B cell (primary cell): ENCODE measurements around the gene TRIP13. TPM values are rescaled to one million over a fixed set of nuclear protein-coding genes. Genes with fewer than 3 reads are reported as not detected.

Experiments used
- ATAC-seq: fragments of 200-7000 bp; cut with Tn5 transposase; one replicate; pipeline ENCODE4 v1.10.0; 2021; ENCODE audit warnings: low read depth, mild to moderate bottlenecking, moderate number of reproducible peaks, moderate library complexity
- CTCF ChIA-PET: fragments of 350-600 bp; sonication (Branson Sonifier 250); formaldehyde crosslinking; loops from one replicate; lab custom pipeline; 2021; ENCODE audit warnings: antibody characterized with exemption, inconsistent platforms; lab: Charles Lee
- POLR2A ChIA-PET: fragments of 350-600 bp; sonication (Branson Sonifier 250); formaldehyde crosslinking; loops from one replicate; lab custom pipeline; 2021; ENCODE audit warnings: antibody characterized with exemption; lab: Charles Lee
- DNase-seq: peaks from one replicate; pipeline ENCODE4 v3.0.0; 2013
- H2AFZ ChIP-seq: 2 replicates; pipeline ENCODE4 v1.6.1; 2012; ENCODE audit warnings: mild to moderate bottlenecking, low read depth, low read length; ENCODE audit not compliant: insufficient read depth, poor library complexity, severe bottlenecking
- H3K27ac ChIP-seq, 2 donors: 1 replicate in 1 of 2; 2 replicates in 1 of 2; pipeline ENCODE4 v1.5.1; 2012 to 2013; ENCODE audit warnings: low read length in 2 of 2, mild to moderate bottlenecking in 2 of 2, moderate library complexity in 1 of 2
- H3K27me3 ChIP-seq, 4 experiments: fragments of 200-600 bp in 1 of 4; sonication (generic) in 1 of 4; replicated peaks in 1 of 4; 1 replicate in 2 of 4; 2 replicates in 2 of 4; pipeline versions ENCODE4 v1.6.1 to v1.7.0; 2013 to 2016; ENCODE audit warnings: low read length in 3 of 4, mild to moderate bottlenecking in 2 of 4, mixed read lengths in 1 of 4, moderate library complexity in 1 of 4; ENCODE audit not compliant: insufficient read depth in 4 of 4, control insufficient read depth in 3 of 4; ENCODE audit errors: control extremely low read depth in 1 of 4
- H3K36me3 ChIP-seq, 2 experiments: replicated peaks in 1 of 2; 1 replicate in 1 of 2; 2 replicates in 1 of 2; pipeline versions ENCODE4 v1.6.1 to v1.7.1; 2013; ENCODE audit warnings: low read length in 1 of 2; ENCODE audit not compliant: insufficient read depth in 2 of 2, control insufficient read depth in 1 of 2; ENCODE audit errors: control extremely low read depth in 1 of 2, extremely low read depth in 1 of 2
- H3K4me1 ChIP-seq, 2 donors: fragments of 200-600 bp in 1 of 2; sonication (generic) in 1 of 2; 1 replicate in 1 of 2; 2 replicates in 1 of 2; pipeline versions ENCODE4 v1.5.1 to v1.6.1; 2013 to 2017; ENCODE audit warnings: low read length in 2 of 2; ENCODE audit not compliant: control insufficient read depth in 2 of 2, insufficient read depth in 2 of 2
- H3K4me2 ChIP-seq: replicated peaks from 2 replicates; pipeline ENCODE3; 2012; ENCODE audit warnings: mild to moderate bottlenecking, low read depth, low read length; ENCODE audit not compliant: poor library complexity, severe bottlenecking
- H3K4me3 ChIP-seq, 5 experiments: fragments of 200-600 bp in 1 of 5; sonication (generic) in 1 of 5; 1 replicate in 3 of 5; 2 replicates in 2 of 5; pipeline versions ENCODE4 v1.5.1 to v1.7.0; 2011 to 2016; ENCODE audit warnings: low read length in 4 of 5, mild to moderate bottlenecking in 4 of 5, low read depth in 2 of 5, control low read depth in 1 of 5, moderate library complexity in 1 of 5; ENCODE audit not compliant: insufficient read depth in 1 of 5; ENCODE audit errors: control extremely low read depth in 1 of 5, extremely low read depth in 1 of 5
- H3K79me2 ChIP-seq: fragments of 200-600 bp; sonication (generic); one replicate; pipeline ENCODE4 v1.6.0; 2016; ENCODE audit warnings: low read length; ENCODE audit not compliant: control insufficient read depth, insufficient read depth
- H3K9ac ChIP-seq: fragments of 200-600 bp; sonication (generic); 2 replicates; pipeline ENCODE4 v1.6.1; 2017; ENCODE audit warnings: mild to moderate bottlenecking, low read length, moderate library complexity
- H3K9me3 ChIP-seq, 3 donors: one replicate each; pipeline versions ENCODE4 v1.6.1 to v1.7.1; 2013; ENCODE audit warnings: low read length in 2 of 3; ENCODE audit not compliant: control insufficient read depth in 2 of 3, insufficient read depth in 1 of 3; ENCODE audit errors: control extremely low read depth in 1 of 3
- H4K20me1 ChIP-seq: 2 replicates; pipeline ENCODE4 v1.6.0; 2012; ENCODE audit warnings: mild to moderate bottlenecking, low read length; ENCODE audit not compliant: insufficient read depth, control insufficient read depth, poor library complexity, severe bottlenecking
- H3K27ac Mint-ChIP-seq: one replicate; pipeline ENCODE4 v1.8.0; 2021; ENCODE audit warnings: mixed read lengths
- H3K27me3 Mint-ChIP-seq: one replicate; pipeline ENCODE4 v1.8.0; 2021; ENCODE audit warnings: mixed read lengths
- H3K4me1 Mint-ChIP-seq: one replicate; pipeline ENCODE4 v1.8.0; 2021; ENCODE audit warnings: mixed read lengths
- H3K4me3 Mint-ChIP-seq: one replicate; pipeline ENCODE4 v1.8.0; 2021; ENCODE audit warnings: mixed read lengths
- H3K9me3 Mint-ChIP-seq: one replicate; pipeline ENCODE4 v1.8.0; 2022; ENCODE audit warnings: mixed read lengths; ENCODE audit not compliant: insufficient read depth
- CTCF ChIP-seq: fragments of 200-600 bp; IDR thresholded peaks from one replicate; pipeline ENCODE4 v1.8.0; 2022; ENCODE audit warnings: antibody characterized with exemption, mild to moderate bottlenecking
- WGBS: methylation state at CpG from one replicate; pipeline ENCODE4 v1.1.5; 2013; ENCODE audit warnings: missing lambda C conversion rate; ENCODE audit not compliant: insufficient coverage; 5-methylcytosine and 5-hydroxymethylcytosine counted together
- intact Hi-C: fragments of 100-400 bp; cut with micrococcal nuclease; formaldehyde crosslinking; loops from one replicate; pipeline ENCODE4 v1.10.0; 2022
- polyA plus RNA-seq: library from polyadenylated mRNA; depleted of rRNA; stranded (reverse); fragments of >200 nt; gene quantifications from 2 replicates; pipeline ENCODE4 v1.2.3, GENCODE V29; 2012
- total RNA-seq, 2 donors: library from RNA; stranded (reverse); fragments of 120-200 nt in 1 of 2; gene quantifications; 1 replicate in 1 of 2; 2 replicates in 1 of 2; pipeline versions ENCODE4 v1.2.3 to v1.2.4, GENCODE V29; 2013 to 2022

The TRIP13 gene
- total and polyA plus RNA-seq, 2 donors (not counting 1 experiment from before 2014, with no cell fraction given) = 0.63 to 1.1 TPM

DNA sequence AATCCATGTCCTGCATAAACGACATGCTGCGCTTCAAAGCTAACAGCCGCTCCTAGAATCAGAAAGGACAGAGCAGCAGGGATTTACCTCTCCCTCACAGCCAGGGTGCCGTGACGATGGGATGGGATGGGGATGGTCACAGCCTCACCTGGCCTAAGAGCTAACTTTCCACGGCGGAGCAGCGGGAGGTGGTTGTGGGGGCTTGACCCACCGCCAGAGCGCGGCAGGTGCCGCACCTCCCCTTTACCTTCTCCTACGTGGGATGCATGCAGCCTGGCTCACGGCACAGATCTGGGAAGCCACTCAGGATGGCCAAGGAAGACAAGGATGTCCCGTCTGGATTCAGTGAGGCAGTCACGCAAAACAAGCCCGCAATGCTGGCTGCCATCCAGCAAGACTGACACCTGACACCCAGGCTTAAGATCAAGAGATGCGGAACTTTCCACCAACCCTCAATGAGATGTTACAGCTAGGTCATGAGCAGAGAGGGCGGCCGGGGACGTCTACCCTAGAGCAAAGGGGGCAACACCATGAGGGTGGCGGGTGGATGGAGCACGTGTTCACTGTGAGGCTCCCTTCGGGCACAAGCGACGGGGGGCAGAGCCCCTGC, 5.9 kb upstream of the TRIP13 start:
- H3K9me3 Mint-ChIP-seq = no peaks in the 10 kb centered on the region
- intact Hi-C loops = no loop called here

More for the DNA sequence above, 5.9 kb upstream of the TRIP13 start:
- no peak for ATAC-seq
- peaks cover 0 to 9% (median 0%) of the 10 kb centered on the region in 3 donors for H3K9me3 ChIP-seq
- Mint-ChIP-seq H3K4me3 (no peak overlapping the region), H3K27ac (no peak overlapping the region), H3K4me1 (peaks cover 15% of the 10 kb centered on the region), H3K27me3 (no peaks in the 10 kb centered on the region)
- no peak for DNase-seq
- no peak overlapping the region for H2AFZ ChIP-seq
- H3K36me3 ChIP-seq = peaks cover under 1 to 90% of the 10 kb centered on the region in 2 experiments
- no peak overlapping the region for H3K4me2 ChIP-seq
- WGBS = 96% methylated on average over 22 of the region's 26 CpGs
- no peak for TF ChIP-seq CTCF
- H3K9ac ChIP-seq = no peak overlapping the region
- H4K20me1 ChIP-seq = peaks cover 44% of the 10 kb centered on the region
- H3K27ac ChIP-seq = no peak overlapping the region
- ChIA-PET POLR2A (no interaction called here), CTCF (interaction anchor here (0.8 kb wide), 1 partner anchor 758 kb away, joined by 3 read pairs; no protein-coding TSS in a partner anchor)
- no peaks in the 10 kb centered on the region for H3K27me3 ChIP-seq
- no peak overlapping the region for H3K4me3 ChIP-seq
- peaks cover 54% of the 10 kb centered on the region for H3K79me2 ChIP-seq
- H3K4me1 ChIP-seq = peaks cover 7 to 9% of the 10 kb centered on the region in 2 donors
